Measurements from ENCODE around the gene HDLBP.

Gene HDLBP

GRCh38 chr2:241190291-241190981 lies 125.0 kb downstream of the HDLBP start:
- TF ChIP-seq ZNF70 (CRISPR knock-in tag; IDR thresholded peaks at IDR 0.05) = no peak
- no peak for TF ChIP-seq ISL1 (CRISPR knock-in tag; IDR thresholded peaks at IDR 0.05)
- no peak for TF ChIP-seq RARB (CRISPR knock-in tag; IDR thresholded peaks at IDR 0.05)
- no peak for TF ChIP-seq GLIS3 (CRISPR knock-in tag; IDR thresholded peaks at IDR 0.05)
- TF ChIP-seq ZNF8 (CRISPR knock-in tag; IDR thresholded peaks at IDR 0.05) = no peak
- TF ChIP-seq TOX (CRISPR knock-in tag; IDR thresholded peaks at IDR 0.05; ENCODE audit: borderline replicate concordance) = no peak
- TF ChIP-seq CREB5 (CRISPR knock-in tag; IDR thresholded peaks at IDR 0.05; ENCODE audit: low read depth) = no peak
- no peak for TF ChIP-seq CSRNP3 (CRISPR knock-in tag; IDR thresholded peaks at IDR 0.05)
- no peak for TF ChIP-seq ARNTL (CRISPR knock-in tag; IDR thresholded peaks at IDR 0.05; ENCODE audit: borderline replicate concordance, low read depth)
- ATAC-seq = peak; percentile 20; the same call in 2 of the 3 replicates

- peak; percentile 10; the same call in 1 of the 3 replicates for ATAC-seq
- TF ChIP-seq TOX (CRISPR knock-in tag; IDR thresholded peaks at IDR 0.05; ENCODE audit: borderline replicate concordance) (no peak), ZC3H10 (CRISPR knock-in tag; IDR thresholded peaks at IDR 0.05) (no peak), CSDC2 (CRISPR knock-in tag; IDR thresholded peaks at IDR 0.05) (no peak), SNAI2 (CRISPR knock-in tag; IDR thresholded peaks at IDR 0.05) (no peak), ZNF70 (CRISPR knock-in tag; IDR thresholded peaks at IDR 0.05) (no peak), TSHZ2 (CRISPR knock-in tag; IDR thresholded peaks at IDR 0.05) (no peak), RARB (CRISPR knock-in tag; IDR thresholded peaks at IDR 0.05) (no peak), ARNTL (CRISPR knock-in tag; IDR thresholded peaks at IDR 0.05; ENCODE audit: borderline replicate concordance, low read depth) (no peak), ZNF565 (CRISPR knock-in tag; conservative IDR thresholded peaks at IDR 0.05; ENCODE audit: low read depth) (no peak), ZFP3 (CRISPR knock-in tag; IDR thresholded peaks at IDR 0.05) (no peak), GLIS3 (CRISPR knock-in tag; IDR thresholded peaks at IDR 0.05) (no peak), ISL1 (CRISPR knock-in tag; IDR thresholded peaks at IDR 0.05) (no peak), POU6F1 (CRISPR knock-in tag; IDR thresholded peaks at IDR 0.05; ENCODE audit: borderline replicate concordance, low read depth) (no peak), CREB5 (CRISPR knock-in tag; IDR thresholded peaks at IDR 0.05; ENCODE audit: low read depth) (no peak), TCF4 (CRISPR knock-in tag; IDR thresholded peaks at IDR 0.05; ENCODE audit: borderline replicate concordance) (no peak), OSR1 (CRISPR knock-in tag; IDR thresholded peaks at IDR 0.05) (no peak), BACH2 (CRISPR knock-in tag; IDR thresholded peaks at IDR 0.05; ENCODE audit: borderline replicate concordance) (no peak), CSRNP3 (CRISPR knock-in tag; IDR thresholded peaks at IDR 0.05) (no peak), ZNF8 (CRISPR knock-in tag; IDR thresholded peaks at IDR 0.05) (no peak)
Measured at GRCh38 chr2:241189856-241190201, 125.6 kb downstream of the HDLBP start.
